HEK293 (cell line): Measurements from ENCODE around the gene AEN.

ENCODE experiments used
- CTCF ChIA-PET: fragments of 350-600 bp; formaldehyde crosslinking; extraction: SDS; loops from one replicate; lab custom pipeline; 2021; ENCODE audit warnings: antibody characterized with exemption; lab: Yijun Ruan, JAX
- POLR2A ChIA-PET: fragments of 300-600 bp; formaldehyde crosslinking; extraction: SDS; loops from one replicate; lab custom pipeline; 2020; ENCODE audit warnings: antibody characterized with exemption, inconsistent platforms; lab: Yijun Ruan, JAX
- H3K27ac ChIP-seq: fragments of 200-500 bp; sonication (Bioruptor generic); 2 replicates; pipeline ENCODE4 v1.5.1; 2014; ENCODE audit warnings: low read depth, low read length, control low read depth, inconsistent platforms; ENCODE audit errors: extremely low read depth
- H3K36me3 ChIP-seq, 2 experiments: fragments of 200-500 bp in 1 of 2; sonication (Bioruptor generic) in 1 of 2; 1 replicate in 1 of 2; 2 replicates in 1 of 2; pipeline ENCODE4 v1.5.1; 2014 to 2017; ENCODE audit warnings: inconsistent platforms in 2 of 2, low read length in 2 of 2; ENCODE audit not compliant: control insufficient read depth in 2 of 2, insufficient read depth in 1 of 2
- H3K4me1 ChIP-seq: fragments of 200-500 bp; sonication (Bioruptor generic); 2 replicates; pipeline ENCODE4 v1.5.1; 2014; ENCODE audit warnings: mild to moderate bottlenecking, low read length, inconsistent platforms; ENCODE audit not compliant: control insufficient read depth, insufficient read depth
- H3K4me3 ChIP-seq: 2 replicates; pipeline ENCODE4 v1.5.1; 2011; ENCODE audit warnings: low read depth, mild to moderate bottlenecking, control low read depth, low read length, moderate library complexity
- H3K9me3 ChIP-seq: fragments of 200-500 bp; sonication (Bioruptor generic); 2 replicates; pipeline ENCODE4 v1.5.1; 2014; ENCODE audit warnings: low read depth, low read length, inconsistent platforms; ENCODE audit not compliant: control insufficient read depth, insufficient read depth
- ZFP69B ChIP-seq: fragments of 450-650 bp; formaldehyde crosslinking; IDR thresholded peaks from 2 replicates; pipeline ENCODE4 v1.5.1; 2016; ENCODE audit warnings: missing biosample characterization, missing genetic modification characterization
- ZNF473 ChIP-seq: fragments of 450-650 bp; formaldehyde crosslinking; IDR thresholded peaks from 2 replicates; pipeline ENCODE4 v1.5.1; 2017; ENCODE audit warnings: missing biosample characterization, missing genetic modification characterization
- ZNF580 ChIP-seq: fragments of 450-650 bp; formaldehyde crosslinking; IDR thresholded peaks from 2 replicates; pipeline ENCODE4 v1.5.1; 2016; ENCODE audit warnings: missing biosample characterization, missing genetic modification characterization

AEN gene

GRCh38 chr15:88680241-88681001, 59.3 kb downstream of the AEN start (continued):
- no peak for TF ChIP-seq ZNF580 (tag by site-specific recombination)
- TF ChIP-seq ZNF473: no peak

- TF ChIP-seq ZFP69B (tag by site-specific recombination): no peak
- TF ChIP-seq, all 188 proteins: peak for 0
- POLR2A ChIA-PET: interaction anchor here (1.3 kb wide), 1 partner anchor 11 kb away, joined by 4 read pairs; no protein-coding TSS in a partner anchor
- Histone ChIP-seq H3K4me3 (no peak overlapping the region), H3K27ac (no peak overlapping the region), H3K36me3 (no peaks in the 10 kb centered on the region), H3K9me3 (no peaks in the 10 kb centered on the region), H3K4me1 (no peaks in the 10 kb centered on the region)
- CTCF ChIA-PET: no interaction called here
Measured at GRCh38 chr15:88681610-88682221, 60.6 kb downstream of the AEN start.
